HG03025 (cell line): ENCODE results near the gene KIF7.

Source experiments
- ATAC-seq: cut with Tn5 transposase; IDR thresholded peaks from one replicate; pipeline ENCODE4 v1.9.1; 2021; ENCODE audit warnings: mild to moderate bottlenecking, moderate library complexity; ENCODE audit not compliant: unreplicated experiment, low FRiP score

The KIF7 gene

DNA sequence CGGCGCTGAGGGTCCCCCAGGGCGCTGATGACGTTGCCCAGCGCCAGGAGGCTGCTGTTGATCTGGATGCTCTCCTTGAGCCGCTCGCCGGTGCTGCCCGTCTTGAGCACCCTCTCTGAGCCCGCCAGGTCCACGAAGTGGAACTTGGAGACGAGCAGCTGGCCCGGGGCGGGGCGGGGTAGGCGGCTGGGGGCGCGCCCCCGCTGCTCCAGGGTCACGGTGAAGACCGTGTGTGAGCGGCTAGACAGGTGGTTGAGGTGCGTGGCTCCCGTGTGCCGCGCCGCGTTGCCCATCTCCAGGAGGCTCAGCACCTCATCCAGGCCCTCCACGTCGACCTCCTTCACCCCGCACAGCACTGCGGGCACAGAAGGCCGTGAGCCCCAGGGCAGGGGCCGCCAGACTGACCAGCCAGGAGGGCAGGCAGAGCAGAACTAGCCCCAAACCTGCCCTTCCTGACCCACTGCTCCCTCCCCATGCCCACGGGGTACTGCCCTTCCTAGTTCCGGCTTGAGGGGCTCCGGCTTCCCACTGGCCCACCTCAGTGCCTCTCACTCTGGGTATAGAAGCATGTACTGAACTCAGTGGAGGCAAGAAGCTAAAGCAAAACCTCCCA is 6.1 kb downstream of the KIF7 start:
- no peak for ATAC-seq

DNA sequence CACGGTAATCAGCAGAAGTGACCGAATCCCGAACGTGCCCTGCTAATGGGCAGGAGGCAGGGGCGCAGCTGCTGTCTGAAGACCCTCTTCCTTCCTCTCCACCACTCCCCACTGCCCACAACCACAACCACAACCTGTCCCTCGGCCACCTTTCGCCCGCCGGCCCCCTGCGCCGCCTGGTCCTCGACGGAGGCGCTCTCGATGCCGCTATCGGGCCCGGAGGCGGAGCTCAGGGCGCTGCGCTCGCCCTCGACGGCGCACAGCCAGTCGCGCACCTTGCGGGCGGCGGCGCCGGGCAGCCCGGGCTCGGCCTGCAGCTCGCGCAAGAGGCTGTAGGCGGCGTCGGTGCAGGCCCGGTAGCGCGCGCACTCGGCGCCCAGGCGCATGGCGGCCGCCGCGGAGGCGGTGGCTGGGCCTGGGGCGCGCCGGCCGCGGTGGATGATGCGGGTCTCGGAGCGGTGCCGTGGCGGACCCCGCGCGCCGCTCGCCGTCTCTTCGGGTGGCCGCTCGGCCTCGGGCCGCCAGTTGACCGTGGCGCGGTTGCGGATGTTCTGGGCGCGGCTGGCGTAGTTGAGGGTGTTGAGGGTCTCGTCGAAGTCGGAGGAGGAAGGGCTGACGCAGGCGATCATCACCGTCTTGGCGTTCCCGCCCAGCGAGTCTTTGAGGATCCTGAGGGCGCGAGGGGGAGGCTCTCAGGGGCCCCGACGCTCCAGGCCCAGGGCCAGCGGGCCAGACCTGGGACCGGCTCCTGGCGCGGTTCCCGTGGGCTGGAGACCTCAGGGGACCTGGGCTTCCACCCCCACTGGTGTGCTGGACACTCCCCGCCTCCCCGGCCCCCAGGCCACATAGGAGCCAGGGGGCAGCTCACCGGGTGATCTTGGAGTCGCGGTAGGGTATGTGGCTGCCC is 6.9 kb downstream of the KIF7 start:
- ATAC-seq, result no peak

DNA sequence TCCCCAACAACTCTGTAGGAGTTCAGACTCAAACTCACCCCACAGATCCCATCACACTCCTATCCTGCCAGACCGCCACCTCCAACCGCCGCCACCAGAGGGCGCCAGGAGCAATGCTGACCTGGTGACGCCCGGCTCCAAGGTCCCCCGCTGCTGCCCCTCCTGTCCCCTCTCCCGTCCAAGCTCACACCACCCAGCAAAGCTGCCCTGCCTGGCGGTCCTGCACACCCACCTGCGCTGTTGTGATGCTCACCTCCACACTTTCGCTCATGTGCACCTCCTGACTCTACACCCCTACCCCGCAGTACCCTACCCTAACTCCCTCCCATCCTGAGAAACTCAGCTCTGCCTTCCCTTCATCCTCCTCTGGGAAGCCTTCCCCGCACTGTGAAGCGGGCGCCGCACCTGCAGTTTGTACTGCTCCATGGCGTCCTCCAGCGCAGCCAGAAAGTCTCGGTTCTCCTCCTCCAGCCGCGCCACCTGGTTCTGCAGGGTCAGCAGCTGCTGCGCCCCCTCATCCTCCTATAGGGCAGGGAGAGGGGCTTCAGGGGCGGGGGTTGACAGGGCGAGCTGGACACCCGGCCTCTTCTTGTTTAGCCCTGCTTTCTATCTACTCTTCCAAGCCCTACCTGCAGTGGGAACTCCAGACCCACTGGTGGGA is 7.9 kb downstream of the KIF7 start:
- ATAC-seq, result no peak

DNA sequence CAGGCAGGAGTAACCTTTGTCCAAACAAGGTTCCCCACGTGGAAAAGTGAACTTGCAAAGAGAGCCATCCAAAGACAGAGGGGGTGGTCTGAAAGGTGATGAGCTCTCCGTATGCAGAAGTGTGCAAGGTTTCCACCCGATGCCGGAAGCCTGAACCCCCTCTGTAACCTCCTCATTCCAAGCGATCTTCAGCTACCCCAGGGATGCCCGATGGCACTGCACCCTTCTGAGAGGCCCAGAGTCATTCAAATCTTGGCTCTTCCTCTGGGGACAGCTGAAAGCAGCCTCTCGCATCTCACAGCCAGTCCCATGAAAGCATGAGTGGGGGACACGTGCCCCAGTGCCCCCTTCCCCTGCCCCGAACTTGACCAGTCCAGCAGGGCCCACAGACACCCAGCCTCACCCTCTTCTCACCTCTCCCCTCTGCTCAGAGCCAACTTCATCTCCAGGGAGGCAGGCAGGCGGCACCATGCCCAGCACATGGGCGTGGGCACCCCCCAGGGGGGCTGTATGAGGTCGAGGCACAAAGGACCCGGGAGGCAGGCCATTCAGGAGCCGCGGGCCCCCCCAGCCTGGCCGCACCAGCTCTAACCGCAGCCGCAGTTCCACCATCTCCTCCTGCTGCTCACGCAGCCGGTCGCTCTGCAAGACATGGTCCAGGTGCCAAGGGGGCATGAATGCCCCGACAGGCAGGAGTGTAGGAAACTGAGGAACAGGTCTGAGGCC is 8.7 kb downstream of the KIF7 start:
- no peak for ATAC-seq

DNA sequence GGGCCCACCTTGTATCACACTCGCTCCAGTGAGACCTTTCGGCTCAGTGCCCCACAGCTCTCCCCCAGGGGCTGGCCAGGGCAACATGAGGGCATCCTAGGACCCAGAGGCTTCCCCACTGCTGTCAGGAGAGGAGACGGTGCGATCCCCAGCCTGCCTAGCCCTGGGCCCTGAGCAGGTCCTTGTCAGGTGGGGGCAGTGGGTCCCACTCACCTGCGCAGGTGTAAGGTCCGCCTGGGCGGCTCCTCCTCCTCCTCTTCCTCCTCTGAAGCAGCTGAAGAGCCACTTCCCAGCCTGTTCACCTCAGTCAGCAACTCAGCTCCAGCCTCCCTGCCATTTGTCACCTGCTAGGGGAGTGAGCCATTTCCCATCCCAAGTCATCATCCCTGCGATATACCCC is 9.6 kb downstream of the KIF7 start:
- no peak for ATAC-seq

DNA sequence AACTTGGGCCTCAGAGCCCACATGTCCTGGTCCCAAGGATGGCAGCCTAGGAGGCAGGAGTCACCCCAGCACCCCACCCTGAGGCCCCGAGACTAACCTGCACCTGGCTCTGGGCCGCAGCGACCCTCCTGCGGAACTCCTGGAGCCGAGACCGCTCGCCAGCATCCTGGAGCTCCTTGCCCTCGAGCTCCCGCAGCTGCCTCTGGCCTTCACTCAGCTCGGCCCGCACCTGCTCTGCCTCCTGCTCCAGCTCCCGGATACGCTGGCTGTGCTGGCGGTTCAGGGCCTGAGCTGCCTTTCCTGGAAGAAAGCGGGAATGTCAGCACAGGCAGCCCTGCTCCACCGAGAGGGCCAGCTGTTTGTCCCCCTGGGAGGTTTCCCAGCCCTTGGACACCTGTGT is 13.2 kb downstream of the KIF7 start:
- no peak for ATAC-seq

DNA sequence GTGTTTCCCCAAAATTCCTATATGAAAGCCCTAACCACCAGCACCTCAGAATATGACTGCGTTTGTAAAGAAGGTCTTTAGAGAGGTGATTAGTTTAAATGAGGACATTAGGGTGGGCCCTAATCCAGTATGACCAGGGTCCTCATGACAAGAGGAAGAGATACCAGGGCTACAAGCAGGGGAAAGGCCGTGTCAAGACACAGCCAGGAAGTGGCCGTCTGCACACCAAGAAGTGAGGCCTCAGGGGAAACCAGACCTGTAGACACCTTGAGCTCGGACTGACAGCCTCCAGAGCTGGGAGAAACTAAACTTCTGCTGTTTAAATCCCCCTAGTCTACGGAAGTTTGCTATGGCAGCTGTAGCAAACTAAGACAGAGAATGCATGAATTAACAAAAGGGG is 14.2 kb downstream of the KIF7 start:
- no peak for ATAC-seq

DNA sequence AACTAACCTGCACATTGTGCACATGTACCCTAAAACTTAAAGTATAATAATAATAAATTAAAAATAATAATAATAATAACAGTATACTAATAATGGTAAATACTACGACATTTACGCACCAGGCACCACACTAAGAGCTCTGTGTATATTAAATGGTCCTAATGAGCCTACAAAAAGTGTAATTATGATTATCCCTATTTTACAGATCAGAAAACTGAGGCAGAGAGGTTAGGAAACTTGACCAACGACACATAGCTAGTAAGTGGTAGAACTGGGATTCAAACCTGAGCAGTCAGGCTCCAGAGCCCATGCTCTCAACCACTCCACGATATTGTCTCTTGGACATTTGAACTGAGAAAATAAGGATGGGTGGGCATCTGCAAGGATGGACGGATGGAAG is 15.0 kb downstream of the KIF7 start:
- no peak for ATAC-seq

DNA sequence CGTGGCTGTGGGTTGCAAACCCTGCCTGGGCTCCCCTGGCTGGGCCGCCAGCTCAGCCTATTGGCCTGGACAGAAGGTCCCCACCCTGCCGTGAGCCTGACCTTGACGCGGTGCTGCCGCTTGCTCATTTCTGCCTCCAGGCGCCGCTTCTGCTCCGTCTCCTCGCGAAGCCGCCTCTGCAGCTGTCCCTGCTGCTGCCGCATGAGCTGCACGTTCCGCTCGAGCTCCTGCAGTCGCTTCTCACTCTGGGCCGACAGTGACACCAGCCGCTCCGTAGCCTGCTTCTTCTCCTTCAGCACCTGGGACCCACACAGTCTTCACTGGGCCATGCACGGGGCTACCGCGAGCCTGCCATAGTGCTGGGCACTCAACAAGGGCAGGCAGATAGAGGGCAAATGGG is 21.7 kb downstream of the KIF7 start:
- ATAC-seq, result no peak

DNA sequence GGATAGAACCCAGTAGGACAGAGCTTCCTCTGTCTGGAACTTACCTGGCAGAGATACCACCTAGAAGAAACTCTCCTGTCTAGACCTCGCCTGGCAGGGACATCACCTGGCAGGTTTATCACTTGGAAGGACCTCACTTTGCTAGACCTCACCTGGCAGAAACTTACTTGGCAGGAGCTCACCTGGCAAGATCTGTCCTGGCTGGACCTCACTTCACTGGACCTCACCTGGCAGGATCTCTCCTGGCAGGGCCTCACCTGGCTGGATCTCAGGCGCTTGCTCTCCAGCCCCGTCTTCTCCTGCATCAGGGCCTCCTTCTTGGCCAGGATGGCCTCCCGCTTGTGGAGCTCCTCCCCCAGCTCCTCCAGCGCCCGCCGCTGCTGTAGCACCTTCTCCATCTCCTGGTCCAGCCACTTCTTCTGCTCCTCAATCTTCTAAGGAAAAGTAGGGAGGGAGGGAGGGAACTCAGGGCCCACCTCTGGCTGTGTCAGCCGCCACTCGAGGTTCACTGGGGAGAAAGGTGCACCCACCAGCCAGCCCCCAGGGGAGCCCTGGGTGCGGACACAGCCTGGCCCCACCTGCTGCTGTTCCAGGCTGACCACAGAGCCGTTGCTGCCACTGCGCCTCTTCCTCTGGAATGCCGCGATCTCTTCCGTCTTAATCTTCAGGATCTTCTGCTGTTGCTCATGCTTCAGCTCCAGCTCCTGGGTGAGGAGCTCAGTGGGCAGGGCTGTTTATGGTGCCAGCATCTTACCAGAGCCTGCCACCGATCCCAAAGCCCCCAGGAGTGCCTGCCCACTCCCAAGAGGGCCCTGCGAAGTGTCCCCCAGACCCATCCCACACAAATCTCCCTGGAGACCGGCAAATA is 22.5 kb downstream of the KIF7 start:
- ATAC-seq, result no peak

DNA sequence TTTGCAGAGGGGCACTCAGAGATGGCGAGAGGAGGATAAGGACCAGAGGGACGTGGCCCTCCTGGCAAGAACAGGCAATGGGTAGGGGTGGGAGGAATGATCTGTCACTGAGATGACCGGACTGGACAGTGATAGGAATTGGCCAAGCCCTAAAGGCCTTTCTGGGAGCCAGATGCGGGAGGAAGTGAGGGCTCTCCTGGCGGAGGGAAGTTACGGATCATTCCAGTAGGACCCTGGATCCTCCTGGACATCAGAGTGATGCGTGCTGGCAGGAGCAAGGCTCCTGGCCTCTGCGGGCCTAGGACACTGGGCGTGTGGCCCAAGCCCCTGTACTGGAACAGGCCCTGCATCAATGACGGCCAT is 23.4 kb downstream of the KIF7 start:
- ATAC-seq, result no peak

DNA sequence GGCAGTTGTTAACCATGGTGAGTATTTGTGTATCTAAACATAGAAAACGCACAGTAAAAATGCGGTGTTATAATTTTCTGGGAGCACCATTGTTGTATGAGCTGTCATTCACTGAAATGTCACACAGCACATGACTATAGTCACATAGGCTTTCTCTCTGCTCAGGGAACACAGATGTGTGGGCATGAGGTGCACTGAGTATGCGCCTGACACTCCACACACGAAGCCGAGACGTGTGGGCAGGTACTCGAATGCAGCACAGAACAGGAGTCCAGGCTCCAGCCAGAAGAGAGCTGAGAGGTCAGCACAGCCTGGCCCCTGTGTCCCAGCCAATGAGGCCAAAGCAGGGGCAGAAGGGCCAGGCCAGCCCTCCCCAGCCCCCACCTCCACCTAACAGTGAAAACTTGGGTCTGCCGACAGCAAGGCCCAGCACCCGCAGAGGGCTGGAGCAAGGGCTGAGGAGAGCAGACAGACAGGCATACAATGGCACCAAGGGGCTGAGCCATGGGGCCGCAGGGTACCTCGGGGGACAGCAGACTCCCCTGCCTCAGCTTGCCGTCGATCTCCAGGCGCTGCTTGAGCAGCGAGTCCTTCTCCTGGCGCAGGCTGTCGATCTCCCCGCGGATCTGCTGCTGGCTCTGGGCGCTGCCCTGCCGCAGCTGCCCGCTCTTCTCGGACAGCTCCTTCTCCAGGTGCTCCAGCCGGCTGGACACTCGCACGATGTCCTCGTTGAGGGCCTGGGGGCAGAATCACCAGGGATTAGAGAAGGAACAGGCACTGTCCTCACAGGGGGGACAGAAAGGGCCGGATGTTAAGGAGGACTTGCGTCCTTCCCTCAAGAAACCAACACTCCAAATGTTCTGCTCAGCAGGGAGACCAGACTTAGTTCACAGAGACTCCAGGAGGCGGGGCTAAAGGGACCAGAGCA is 24.0 kb downstream of the KIF7 start:
- ATAC-seq, result no peak

DNA sequence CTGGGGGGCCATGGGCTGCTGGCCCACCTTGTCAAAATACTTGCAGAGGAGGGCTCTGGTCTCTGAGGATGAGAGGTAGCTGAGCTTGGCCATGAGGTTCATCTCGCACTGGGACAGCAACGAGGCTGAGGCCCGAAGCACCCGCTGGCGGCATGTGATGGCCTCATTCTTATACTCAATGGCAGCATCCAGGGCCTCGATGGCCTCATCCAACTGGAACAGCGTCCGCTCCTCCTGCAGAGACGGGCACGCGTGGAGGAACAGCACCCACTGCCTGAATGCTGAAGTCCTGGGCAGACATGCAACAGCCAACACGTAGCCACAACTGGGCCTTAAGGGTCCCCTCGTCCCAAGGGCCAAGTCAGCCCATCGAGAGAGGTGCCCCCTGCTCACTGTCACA is 25.0 kb downstream of the KIF7 start:
- ATAC-seq, result no peak

DNA sequence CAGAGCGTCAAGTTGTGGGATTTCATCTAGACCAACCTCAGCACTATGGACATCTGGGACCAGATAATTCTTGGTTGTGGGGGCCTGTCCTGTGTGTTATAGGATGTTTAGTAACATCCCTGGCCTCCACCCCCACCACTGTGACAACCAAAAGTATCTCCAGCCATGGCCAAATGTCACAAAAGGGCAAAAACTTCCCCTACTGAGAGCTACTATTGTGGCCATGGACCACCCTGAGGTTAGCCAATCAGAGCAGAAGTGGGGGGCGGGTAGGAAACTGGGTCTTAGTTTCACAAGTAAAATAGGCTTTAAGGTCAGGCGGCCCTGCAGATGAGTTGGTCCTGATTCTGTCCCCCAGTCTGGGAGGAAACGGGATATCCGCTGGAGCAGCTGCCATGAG is 25.4 kb downstream of the KIF7 start:
- no peak for ATAC-seq

DNA sequence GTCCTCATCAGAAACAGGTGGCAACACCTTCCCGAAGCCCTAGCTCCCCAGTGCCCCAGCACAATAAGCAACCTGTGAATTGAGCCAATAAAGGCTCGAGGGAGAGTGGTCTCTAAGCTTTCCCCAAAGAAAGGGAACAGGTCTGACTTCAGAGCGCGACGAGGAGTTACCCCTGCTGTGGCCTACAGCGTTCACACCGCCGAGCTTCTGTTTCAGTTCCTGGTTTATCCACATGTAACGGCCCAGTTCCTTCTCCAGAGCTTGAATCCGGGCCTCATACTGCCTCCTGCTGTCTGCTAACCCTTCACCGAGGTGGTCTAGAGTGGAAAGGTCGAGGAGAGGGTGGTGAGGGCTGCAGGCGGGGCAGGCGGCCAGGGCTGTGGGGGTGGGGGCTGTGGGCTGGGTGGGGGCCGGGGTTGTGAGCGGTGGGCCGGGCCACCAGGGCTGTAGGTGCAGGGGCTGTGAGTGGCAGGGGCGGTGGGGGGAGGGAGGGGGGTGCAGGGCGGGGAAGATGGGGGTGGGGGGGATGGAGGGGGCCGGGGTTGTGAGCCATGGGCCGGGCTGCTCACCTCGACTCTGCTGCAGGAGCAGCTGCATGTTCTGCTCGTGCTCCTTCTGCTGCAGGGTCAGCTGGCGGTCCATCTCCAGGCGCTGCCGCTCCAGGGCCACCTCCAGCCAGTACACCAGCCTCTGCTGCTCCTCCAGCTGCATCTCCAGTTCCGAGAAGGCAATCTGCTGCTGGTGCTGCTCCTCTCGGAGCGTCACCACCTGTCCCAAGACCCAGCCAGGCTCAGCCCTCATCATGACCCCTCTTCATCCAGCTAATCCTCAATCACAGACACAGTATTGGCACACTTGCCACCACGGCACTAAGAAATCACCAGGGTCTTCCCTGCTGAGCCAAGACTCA is 26.2 kb downstream of the KIF7 start:
- no peak for ATAC-seq

DNA sequence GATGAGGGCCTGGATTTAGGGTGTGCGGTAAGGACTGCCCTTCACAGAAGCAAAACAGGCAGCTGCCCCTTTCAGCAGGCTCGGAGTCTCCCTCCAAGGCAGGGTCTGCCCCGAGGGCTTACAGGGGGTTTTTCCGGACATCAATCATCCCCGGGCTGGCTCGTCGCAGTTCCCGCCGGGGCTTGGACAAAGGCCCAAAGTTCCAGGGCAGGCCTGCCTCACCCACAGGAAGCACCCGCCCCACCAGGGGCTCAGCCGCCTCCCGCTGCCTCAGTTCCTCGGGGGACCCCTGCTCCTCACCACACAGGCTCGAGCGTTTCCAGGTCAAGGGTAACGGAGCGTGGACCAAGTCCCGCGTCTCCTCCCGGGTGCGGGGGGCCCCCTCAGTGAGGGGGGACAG is 27.0 kb downstream of the KIF7 start:
- ATAC-seq, result no peak

DNA sequence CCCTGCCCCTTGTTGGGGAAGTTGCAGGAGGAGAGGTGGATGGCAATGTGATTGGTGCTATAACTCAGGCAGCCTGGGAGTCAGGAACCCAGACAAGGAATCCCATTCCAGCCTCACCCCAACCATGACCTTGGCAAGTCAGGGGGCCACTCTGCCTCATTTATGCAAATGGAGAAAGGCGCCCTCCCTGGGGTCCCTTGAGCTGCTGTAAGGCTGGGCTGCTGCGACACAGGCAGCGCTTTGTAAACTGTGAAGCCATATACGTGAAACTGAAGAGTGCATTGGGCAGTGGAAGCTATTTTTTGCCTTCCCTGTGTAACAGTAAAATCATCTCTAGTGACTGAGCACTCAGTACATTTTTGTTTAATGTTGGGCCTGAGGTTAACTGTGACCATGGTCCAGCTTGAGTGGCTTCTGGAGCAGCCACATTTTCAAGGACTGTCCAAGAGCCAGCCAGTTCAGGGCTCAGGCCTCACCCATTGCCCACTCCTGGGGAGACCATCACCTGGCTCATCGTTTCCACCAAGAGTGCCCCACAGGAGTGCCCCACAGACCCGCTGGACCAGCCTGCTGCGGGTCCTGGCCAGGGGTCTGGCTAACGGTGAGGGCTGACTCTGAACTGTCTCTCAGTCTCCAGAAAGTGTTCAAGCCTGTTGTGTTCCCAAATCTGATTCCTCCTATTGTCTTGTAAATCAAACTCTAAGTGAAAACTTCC is 27.9 kb downstream of the KIF7 start:
- no peak for ATAC-seq
